ENCODE measurements around the gene TPCN2. TPM values are rescaled to one million over a fixed set of nuclear protein-coding genes. Genes with fewer than 3 reads are reported as not detected.
A peak's percentile ranks its signal among the peaks of the same experiment; 100 is the strongest.
"Not testable (repeated sequence)": the region's sequence is repeated elsewhere in the genome, so short reads cannot be mapped to it uniquely, and the experiment has no call there.

TPCN2 gene
- 10 to 100 TPM; 11.7 to 17.8 TPM for total RNA-seq

DNA sequence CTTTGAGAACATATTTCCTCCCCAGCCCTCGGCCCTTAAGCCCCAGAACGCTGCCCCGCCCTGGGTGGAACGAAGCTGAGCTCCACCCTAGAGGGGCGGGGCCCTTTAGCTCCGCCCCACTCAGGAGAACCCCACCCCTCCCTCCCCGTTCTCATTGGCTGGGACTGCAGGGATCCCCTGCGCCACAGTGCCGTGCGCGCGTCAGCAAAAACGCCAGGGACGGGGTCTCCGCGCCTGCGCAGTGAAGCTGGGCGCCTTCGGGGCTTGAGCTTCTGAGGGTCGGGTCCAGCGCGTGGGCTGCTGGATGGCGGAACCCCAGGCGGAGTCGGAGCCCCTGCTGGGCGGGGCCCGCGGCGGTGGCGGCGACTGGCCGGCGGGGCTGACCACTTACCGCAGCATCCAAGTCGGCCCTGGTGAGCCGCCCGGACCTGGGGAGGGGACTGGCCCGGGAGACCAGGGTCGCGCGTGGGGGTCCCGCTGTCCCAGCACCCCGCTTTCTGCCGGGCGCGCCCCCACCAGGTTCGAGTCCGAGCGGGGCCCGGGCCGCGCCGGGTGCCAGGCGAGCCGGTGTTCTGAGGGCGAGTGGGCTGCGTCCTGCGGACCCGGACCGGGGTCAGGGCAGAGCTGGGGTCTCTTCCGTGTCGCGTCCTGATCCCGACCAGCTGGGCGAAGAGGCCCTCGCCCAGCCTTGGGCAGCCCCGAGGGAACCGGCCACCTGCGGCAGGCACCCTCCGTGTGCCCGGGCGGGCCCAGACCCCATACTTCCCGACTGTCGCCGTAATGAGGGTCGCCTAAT, at the start of gene TPCN2:
TSS of gene TPCN2 (plus strand) at position 239 of the 796 bp plus-strand sequence. CDS start at position 305, 66 bp downstream.
- ATAC-seq (replicated peaks in 1 of 2) (peak; percentile 97 to 99), DNase-seq (peak; percentile 92 to 93)
- Mint-ChIP-seq H3K9me3 (no peaks in the 10 kb centered on the region), H3K36me3 (ENCODE audit: insufficient read depth in 2 of 2) (no peaks in the 10 kb centered on the region), H3K4me3 (peak within 1 kb of the TSS; percentile 85 to 86), H3K27me3 (ENCODE audit: low read depth) (peaks cover 7% of the 10 kb centered on the region), H3K4me1 (ENCODE audit: low read depth) (peaks cover 29% of the 10 kb centered on the region), H3K27ac (peak within 1 kb of the TSS; percentile 68)

DNA sequence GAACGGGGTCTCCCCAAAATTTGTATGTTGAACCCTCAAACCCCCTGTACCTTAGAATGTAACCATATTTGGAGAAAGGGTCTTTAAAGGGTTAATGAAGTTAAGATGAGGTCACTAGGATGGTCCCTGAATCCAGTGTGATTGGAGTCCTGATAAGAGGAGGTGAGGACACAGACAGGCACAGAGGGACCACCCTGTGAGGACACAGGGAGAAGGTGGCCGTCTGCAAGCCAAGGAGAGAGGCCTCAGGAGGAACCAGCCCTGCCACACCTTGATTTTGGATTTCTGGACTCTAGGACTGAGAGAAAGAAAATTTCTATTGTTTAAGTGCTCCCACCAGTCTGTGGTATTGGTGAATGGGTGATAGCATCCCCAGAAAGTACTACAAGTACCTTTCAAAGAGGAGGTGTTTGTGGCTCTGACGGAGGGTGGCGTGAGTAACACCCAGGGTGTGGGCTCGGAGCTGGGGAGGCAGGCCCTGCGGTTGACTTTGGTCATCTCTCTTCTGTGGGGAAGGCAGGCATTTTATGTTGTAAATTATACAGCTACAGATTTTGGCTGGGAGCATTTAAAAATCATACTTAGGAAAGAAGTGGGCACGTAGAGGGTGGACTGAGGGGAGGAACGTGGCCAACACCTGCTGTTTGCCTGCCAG, 49.5 kb upstream of the TPCN2 start:
- Mint-ChIP-seq H3K36me3 (ENCODE audit: insufficient read depth in 2 of 2) (no peaks in the 10 kb centered on the region), H3K9me3 (no peaks in the 10 kb centered on the region), H3K4me1 (ENCODE audit: low read depth) (no peaks in the 10 kb centered on the region), H3K27me3 (ENCODE audit: low read depth) (no peaks in the 10 kb centered on the region), H3K4me3 (no peak overlapping the region), H3K27ac (no peak overlapping the region)
- DNase-seq (no peak), ATAC-seq (replicated peaks in 1 of 2) (no peak)

DNA sequence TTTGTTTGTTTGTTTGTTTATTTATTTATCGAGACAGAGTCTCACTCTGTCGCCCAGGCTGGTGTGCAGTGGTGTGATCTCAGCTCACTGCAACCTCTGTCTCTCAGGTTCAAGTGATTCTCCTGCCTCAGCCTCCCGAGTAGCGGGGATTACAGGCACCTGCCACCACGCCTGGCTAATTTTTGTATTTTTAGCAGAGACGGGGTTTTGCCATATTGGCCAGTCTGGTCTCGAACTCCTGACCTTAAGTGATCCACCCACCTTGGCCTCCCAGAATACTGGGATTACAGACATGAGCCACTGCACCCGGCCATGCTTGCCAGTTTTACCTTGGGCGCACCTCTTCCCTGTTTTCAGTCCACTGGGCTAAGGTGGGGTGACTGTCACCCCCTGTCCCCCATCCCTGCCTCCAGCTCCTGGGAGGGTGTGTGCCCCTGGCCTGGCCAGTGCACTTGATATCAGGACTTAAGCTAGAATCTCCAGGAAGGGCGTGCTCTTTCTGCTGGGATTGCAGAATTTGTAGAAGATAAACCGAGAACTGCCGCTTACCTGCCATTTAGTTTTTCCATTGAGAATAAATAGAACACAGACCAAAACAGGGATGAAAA, 48.9 kb upstream of the TPCN2 start:
- not testable (repeated sequence) for ATAC-seq (replicated peaks in 1 of 2); H3K4me3 Mint-ChIP-seq; H3K27me3 Mint-ChIP-seq (ENCODE audit: low read depth); H3K36me3 Mint-ChIP-seq (ENCODE audit: insufficient read depth in 2 of 2); H3K4me1 Mint-ChIP-seq (ENCODE audit: low read depth); H3K9me3 Mint-ChIP-seq; H3K27ac Mint-ChIP-seq; DNase-seq

DNA sequence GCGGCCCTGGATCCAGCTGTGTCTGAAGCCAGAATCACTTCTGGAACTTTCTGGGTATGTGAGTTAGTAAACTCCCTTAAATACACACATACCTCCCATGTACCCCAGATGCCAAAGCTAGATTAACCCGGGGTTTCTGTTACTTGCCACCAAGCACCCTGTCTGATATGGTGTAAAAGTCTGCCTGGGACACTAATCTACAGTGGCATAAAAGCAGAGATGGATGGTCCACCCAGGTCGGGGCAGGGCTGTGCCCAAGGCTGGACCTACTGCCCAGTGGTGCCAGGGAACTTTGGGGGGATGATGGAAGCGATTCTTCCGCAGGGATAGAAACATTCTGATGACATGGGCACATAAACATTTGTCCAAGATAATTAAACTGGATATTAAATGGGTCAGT, 48.3 kb upstream of the TPCN2 start:
- H3K4me3 Mint-ChIP-seq: no peak overlapping the region
- H3K36me3 Mint-ChIP-seq (ENCODE audit: insufficient read depth in 2 of 2): no peaks in the 10 kb centered on the region
- no peak for DNase-seq
- peaks cover 4% of the 10 kb centered on the region for H3K27me3 Mint-ChIP-seq (ENCODE audit: low read depth)
- H3K4me1 Mint-ChIP-seq (ENCODE audit: low read depth): no peaks in the 10 kb centered on the region
- ATAC-seq (replicated peaks in 1 of 2): no peak
- no peaks in the 10 kb centered on the region for H3K9me3 Mint-ChIP-seq
- H3K27ac Mint-ChIP-seq: no peak overlapping the region

DNA sequence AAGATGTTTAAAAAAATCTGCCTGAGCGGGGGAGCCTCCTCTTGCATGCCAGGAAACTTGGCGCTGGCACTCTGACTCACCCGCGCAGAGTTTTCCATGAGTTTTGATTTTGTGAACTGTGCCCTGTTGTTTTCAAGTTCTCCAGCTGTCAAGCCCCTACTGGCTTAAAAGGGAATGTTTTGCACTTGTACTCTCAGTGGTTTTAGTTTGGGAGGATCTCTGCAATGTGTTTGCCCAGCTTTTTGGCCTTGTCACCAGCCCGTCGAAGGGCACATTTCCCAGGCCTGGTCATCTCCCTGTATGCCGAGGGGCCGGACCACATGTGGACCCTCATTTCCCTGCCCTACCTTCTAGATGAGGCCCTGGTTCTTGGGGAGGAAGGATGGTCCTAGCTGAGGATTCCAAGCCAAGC, 47.9 kb upstream of the TPCN2 start:
- Mint-ChIP-seq H3K36me3 (ENCODE audit: insufficient read depth in 2 of 2) (no peaks in the 10 kb centered on the region), H3K27me3 (ENCODE audit: low read depth) (peaks cover 5% of the 10 kb centered on the region), H3K27ac (no peak overlapping the region), H3K4me1 (ENCODE audit: low read depth) (no peaks in the 10 kb centered on the region), H3K9me3 (no peaks in the 10 kb centered on the region), H3K4me3 (no peak overlapping the region)
- DNase-seq: no peak
- ATAC-seq (replicated peaks in 1 of 2): no peak

DNA sequence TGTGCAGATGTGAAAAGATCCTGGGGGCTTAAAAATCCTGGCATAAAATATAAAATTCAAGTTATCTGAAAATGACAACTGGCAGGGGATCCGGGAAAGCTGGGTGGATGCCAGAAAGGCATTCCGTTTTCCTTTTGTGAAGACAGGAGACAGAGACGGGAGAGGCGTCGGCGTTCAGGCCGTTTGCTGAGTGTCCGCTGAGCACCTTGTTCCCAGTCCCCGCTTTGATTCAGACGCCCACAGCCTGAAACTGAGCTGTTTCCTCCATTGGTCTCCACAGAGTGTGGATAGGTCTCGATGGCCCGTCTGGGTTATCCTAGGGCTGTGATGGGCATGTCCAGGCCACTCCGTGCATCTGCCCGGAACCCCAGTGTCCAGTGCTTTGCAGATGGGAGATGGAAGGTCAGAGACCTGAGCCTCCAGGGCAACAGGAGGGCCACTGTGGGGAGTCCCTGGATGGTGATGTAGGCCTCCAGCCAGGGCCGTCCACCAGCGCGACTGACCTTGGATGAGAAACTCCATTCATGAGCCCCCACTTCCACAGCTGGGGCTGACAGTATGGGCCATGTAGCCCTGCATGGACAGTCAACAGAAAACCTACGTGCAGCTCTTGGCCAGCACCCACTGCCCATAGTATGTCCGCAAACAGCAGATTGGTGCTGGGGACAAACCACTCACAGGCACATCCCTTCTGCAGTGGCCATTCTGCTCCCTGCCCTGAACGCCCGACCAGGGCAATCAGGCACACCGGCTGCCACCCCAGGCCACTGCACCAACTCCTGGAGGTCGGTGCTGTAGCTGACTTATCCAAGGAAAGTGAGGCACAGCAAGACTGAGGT, 47.3 kb upstream of the TPCN2 start:
- H3K27ac Mint-ChIP-seq: no peak overlapping the region
- H3K4me1 Mint-ChIP-seq (ENCODE audit: low read depth): no peaks in the 10 kb centered on the region
- H3K9me3 Mint-ChIP-seq: no peaks in the 10 kb centered on the region

DNA sequence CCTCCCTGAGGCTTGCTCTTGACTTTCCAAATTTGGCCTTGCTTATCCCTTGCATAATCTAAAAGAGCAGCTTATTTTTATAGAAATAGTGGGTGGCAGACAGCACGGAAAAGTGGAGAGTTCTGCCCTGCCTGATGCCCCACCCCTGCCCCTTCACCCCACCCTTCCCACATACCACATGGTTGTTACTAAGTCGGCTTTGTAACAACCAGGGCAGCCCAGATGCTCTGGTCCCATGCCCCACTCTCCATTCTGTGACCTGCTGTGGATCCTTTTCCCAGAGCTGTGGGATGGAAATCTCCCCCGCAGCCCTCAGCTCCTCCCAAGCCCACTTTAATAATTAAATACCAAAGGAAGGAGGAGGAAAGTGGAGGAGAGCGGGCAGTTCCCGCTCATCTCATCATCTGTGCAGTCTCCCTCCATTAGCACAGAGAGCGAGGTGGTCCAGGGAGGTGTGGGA, 46.6 kb upstream of the TPCN2 start:
- DNase-seq: no peak
- H3K4me3 Mint-ChIP-seq: no peak overlapping the region
- H3K27ac Mint-ChIP-seq: no peak overlapping the region
- peaks cover 5% of the 10 kb centered on the region for H3K27me3 Mint-ChIP-seq (ENCODE audit: low read depth)
- no peaks in the 10 kb centered on the region for H3K9me3 Mint-ChIP-seq
- no peaks in the 10 kb centered on the region for H3K4me1 Mint-ChIP-seq (ENCODE audit: low read depth)
- no peak for ATAC-seq (replicated peaks in 1 of 2)
- H3K36me3 Mint-ChIP-seq (ENCODE audit: insufficient read depth in 2 of 2): no peaks in the 10 kb centered on the region

More for the DNA sequence above, 47.3 kb upstream of the TPCN2 start:
- DNase-seq: no peak
- ATAC-seq (replicated peaks in 1 of 2): no peak
- Mint-ChIP-seq H3K36me3 (ENCODE audit: insufficient read depth in 2 of 2) (no peaks in the 10 kb centered on the region), H3K4me3 (no peak overlapping the region), H3K27me3 (ENCODE audit: low read depth) (peaks cover 5% of the 10 kb centered on the region)

DNA sequence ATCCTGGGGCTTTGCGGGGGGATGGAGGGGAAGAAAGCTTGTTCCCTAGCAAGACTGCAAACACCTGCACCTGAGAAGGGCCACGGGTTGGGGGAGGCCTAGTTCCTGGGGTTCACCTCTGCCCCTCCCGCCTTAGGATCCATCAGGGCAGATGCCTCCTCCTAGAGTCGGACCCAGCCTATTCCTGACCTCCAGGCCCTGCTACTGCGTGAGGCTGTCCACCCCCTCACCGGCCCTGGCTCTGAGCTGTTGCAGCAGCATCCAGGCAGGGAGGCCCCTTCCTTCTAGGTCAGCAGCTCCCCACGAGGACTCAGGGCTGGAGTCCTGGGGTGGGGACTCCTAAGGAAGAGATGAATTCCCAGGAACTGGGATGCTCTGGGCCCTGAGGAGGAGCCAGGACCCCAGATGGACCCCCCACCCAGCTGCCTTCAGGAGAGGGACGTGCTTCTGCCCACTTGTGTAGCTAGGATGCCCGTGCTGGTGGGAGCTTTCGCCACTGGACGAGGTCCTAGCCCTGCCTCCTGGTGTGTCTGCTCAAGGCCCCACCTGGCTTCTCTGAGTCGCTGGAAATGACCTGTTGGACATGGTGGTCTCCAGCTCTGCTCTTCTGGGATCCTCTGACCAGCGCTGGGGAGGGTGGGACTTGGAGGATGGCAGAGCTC, 46.0 kb upstream of the TPCN2 start:
- H3K27me3 Mint-ChIP-seq (ENCODE audit: low read depth): peaks cover 5% of the 10 kb centered on the region
- H3K4me3 Mint-ChIP-seq: no peak overlapping the region
- no peaks in the 10 kb centered on the region for H3K4me1 Mint-ChIP-seq (ENCODE audit: low read depth)
- ATAC-seq (replicated peaks in 1 of 2) (no peak), DNase-seq (no peak)
- no peaks in the 10 kb centered on the region for H3K36me3 Mint-ChIP-seq (ENCODE audit: insufficient read depth in 2 of 2)
- H3K9me3 Mint-ChIP-seq: no peaks in the 10 kb centered on the region
- H3K27ac Mint-ChIP-seq: no peak overlapping the region

DNA sequence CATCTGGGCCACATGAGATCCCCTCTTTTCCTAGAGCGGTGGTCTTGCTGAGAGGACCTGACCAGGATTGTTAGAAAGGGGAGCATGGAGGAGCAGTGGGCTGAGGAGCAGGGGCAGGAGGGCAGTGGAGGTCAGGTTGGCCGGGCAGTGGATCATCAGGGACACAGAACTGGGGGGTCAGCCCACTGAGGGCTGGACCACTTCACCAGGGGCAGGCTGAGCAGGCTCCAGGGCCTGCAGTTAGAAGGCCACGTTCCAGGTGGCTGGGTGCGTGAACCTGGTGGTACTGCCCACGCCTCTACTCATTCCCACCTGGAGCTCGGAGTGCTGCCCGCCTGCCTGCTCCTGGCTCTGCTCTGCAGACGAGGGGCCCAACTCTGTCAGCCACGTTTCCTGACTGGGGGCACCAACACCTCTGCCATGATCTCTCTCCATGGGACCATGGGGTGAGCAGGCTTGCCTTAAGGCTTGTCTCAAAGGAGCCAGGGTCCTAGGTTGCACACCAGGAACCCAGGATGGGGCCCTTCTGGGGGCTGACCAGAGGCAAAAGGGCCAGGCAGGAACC, 45.3 kb upstream of the TPCN2 start:
- H3K4me1 Mint-ChIP-seq (ENCODE audit: low read depth): no peaks in the 10 kb centered on the region

DNA sequence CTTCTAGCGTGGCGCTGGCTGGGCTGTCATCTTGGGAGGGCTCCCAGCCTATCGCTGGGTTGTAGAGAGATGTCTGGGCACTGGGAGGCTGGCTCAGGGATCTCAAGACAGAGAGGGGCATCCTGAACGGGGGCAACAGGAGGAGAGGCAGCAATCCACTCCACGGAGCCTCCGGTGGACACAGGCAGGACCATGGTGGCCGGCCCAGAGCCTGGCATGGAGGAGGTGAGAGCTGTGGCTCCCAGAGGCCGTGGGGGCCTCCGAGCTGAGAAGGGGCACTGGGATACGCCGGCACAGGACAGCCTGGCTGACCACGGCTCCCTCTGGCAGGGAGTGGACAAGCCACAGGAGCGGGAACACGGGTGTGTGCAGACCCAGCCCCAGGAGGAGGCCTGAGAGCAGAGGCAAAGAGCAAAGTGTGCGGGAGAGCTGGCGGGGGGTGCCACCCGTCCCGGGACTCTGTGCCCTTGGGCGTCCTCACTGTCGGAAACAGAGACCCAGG, 44.8 kb upstream of the TPCN2 start:
- no peaks in the 10 kb centered on the region for H3K4me1 Mint-ChIP-seq (ENCODE audit: low read depth)
- no peak overlapping the region for H3K4me3 Mint-ChIP-seq
- H3K27me3 Mint-ChIP-seq (ENCODE audit: low read depth): peaks cover 5% of the 10 kb centered on the region
- no peak overlapping the region for H3K27ac Mint-ChIP-seq
- no peaks in the 10 kb centered on the region for H3K9me3 Mint-ChIP-seq
- ATAC-seq (replicated peaks in 1 of 2) (no peak), DNase-seq (no peak)
- no peaks in the 10 kb centered on the region for H3K36me3 Mint-ChIP-seq (ENCODE audit: insufficient read depth in 2 of 2)

More for the DNA sequence above, 45.3 kb upstream of the TPCN2 start:
- peaks cover 5% of the 10 kb centered on the region for H3K27me3 Mint-ChIP-seq (ENCODE audit: low read depth)
- no peaks in the 10 kb centered on the region for H3K36me3 Mint-ChIP-seq (ENCODE audit: insufficient read depth in 2 of 2)
- H3K9me3 Mint-ChIP-seq: no peaks in the 10 kb centered on the region
- H3K27ac Mint-ChIP-seq: no peak overlapping the region
- ATAC-seq (replicated peaks in 1 of 2) (no peak), DNase-seq (no peak)
- H3K4me3 Mint-ChIP-seq: no peak overlapping the region

DNA sequence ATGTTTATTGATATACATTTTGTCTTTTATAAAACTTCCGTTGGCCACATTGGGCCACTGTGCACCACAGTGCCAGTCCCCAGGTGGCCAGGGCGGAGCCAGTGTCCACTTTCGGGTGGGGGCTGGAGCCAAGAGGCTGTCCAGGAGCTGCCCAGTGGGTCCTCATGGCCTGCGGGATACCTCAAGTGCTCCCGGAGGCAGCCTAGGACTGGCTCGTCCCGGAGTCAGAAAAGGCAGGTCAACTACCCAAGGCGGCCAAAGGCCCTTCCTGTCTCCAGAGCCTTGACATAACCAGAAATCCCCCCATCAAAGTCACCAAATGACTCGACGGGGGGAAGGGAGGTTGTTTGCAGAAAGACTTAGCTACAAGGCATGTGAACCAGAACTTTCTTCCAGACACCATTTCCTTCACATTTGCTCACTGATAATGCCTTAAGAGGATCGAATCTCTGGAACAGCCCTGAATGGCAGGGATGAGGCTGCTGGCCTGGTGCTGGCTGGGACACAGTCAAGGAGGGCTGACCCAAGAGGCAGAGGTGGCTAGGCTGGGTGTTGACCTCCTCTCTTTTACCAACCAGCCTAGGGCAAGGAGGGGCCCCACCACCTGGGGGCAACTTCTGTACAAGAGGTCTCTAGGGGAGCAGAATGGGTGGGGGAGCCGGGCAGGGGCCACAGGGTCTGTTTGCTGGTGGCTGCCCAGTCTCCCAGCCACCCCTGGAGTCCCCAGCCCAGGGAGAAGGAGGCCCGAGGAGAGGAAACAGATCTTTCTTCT, 44.1 kb upstream of the TPCN2 start:
- ATAC-seq (replicated peaks in 1 of 2): no peak
- no peak overlapping the region for H3K27ac Mint-ChIP-seq
- H3K9me3 Mint-ChIP-seq: no peaks in the 10 kb centered on the region
- DNase-seq: no peak
- H3K36me3 Mint-ChIP-seq (ENCODE audit: insufficient read depth in 2 of 2): no peaks in the 10 kb centered on the region
- no peaks in the 10 kb centered on the region for H3K4me1 Mint-ChIP-seq (ENCODE audit: low read depth)
- H3K27me3 Mint-ChIP-seq (ENCODE audit: low read depth): peaks cover 5% of the 10 kb centered on the region
- H3K4me3 Mint-ChIP-seq: no peak overlapping the region

All from activated T-cell treated with anti-CD3 and anti-CD28 coated beads, Interleukin-2, amount 50 U/mL, for 72 hours (primary cell).